Loucy (cell line): ENCODE data around the gene LY6G5C.

Experiments
- EZH2phosphoT487 ChIP-seq: fragments of 200-600 bp; IDR thresholded peaks from 2 replicates; pipeline ENCODE4 v1.6.1; 2018; ENCODE audit warnings: antibody characterized with exemption, mild to moderate bottlenecking, moderate library complexity, borderline replicate concordance
- TF ChIP-seq, protein P1 (sequence below): fragments of 200-600 bp; sonication (generic); conservative IDR thresholded peaks from 2 replicates; pipeline ENCODE4 v1.5.1; 2014; ENCODE audit warnings: mild to moderate bottlenecking, antibody characterized with exemption, low read length

DNA sequence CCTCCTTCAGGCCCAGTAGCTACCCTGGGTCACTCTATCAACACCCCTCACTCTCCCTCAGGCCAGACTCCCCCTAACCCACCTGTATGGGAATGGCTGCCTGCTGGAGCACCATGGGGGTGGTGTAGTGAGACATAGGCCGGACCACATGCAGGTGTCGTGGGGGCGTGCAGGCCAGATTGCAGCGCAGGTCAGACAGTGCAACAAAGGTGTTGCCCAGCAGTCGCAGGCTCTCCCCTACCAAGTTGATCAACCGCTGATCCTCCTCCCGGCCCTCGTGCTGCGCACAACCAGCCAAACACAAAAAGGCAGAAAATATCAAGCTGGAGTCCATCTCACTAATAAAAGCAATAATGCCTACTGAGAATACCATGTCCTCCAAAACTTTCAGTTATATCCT, 35.5 kb downstream of the LY6G5C start:
- TF ChIP-seq, protein P1, sequence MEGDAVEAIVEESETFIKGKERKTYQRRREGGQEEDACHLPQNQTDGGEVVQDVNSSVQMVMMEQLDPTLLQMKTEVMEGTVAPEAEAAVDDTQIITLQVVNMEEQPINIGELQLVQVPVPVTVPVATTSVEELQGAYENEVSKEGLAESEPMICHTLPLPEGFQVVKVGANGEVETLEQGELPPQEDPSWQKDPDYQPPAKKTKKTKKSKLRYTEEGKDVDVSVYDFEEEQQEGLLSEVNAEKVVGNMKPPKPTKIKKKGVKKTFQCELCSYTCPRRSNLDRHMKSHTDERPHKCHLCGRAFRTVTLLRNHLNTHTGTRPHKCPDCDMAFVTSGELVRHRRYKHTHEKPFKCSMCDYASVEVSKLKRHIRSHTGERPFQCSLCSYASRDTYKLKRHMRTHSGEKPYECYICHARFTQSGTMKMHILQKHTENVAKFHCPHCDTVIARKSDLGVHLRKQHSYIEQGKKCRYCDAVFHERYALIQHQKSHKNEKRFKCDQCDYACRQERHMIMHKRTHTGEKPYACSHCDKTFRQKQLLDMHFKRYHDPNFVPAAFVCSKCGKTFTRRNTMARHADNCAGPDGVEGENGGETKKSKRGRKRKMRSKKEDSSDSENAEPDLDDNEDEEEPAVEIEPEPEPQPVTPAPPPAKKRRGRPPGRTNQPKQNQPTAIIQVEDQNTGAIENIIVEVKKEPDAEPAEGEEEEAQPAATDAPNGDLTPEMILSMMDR = no peak
- no peak for TF ChIP-seq EZH2phosphoT487
